NOMO-1 treated with dmso at 0.1 percent for 144 hours (cell line): Measurements from ENCODE around the gene PTPN20.
"Not testable (repeated sequence)": the region's sequence is repeated elsewhere in the genome, so short reads cannot be mapped to it uniquely, and the experiment has no call there.

Experiments used
- DNase-seq: peaks from one replicate; lab custom pipeline; 2025; ENCODE audit not compliant: unreplicated experiment; lab: John Stamatoyannopoulos, UW

The PTPN20 gene

DNA sequence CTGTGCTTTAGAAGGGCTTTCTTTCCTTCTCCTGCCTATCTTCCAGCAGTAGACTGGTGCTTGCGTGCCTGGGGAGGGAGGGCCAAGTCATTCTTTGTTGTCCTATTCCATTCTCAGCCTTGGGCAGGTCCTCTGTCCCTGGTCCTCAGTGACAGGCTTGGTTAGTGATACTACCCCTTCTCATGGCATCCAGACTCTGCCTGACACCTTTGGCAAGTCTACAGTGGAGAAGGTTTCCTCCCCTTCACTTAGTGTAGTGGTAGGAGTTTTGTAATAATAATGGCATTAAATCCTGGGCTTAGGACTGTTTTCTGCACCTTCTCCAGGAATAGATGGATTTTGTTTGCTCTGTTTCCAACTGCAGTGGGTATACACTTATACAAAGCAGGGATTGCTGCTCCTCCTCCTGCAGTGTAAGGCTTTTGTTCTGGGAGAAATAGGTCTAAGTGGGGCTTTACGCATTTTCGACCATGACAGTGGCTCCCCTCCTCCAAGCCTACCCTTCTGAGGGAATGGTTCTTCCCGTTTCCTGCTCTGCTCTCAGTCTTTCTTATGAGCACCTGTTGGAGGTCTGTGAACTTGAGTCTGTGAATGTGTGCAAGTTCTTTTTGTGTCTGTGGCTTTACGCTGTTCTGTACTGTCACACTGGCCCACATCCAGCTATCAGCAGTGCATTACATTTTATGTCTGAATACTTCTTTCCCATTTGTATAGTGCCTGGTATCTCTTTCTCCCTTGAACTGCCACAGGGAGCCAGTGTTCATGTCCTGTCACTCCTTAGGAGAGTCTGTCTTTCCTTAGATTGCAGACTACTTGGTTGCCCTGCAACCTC lies 37.7 kb downstream of the PTPN20 start:
- not testable (repeated sequence) for DNase-seq

- DNase-seq, result not testable (repeated sequence)
Observed at GRCh38 chr10:46952540-46952939, 41.3 kb downstream of the PTPN20 start.

GRCh38 chr10:46960742-46961141 lies 49.5 kb downstream of the PTPN20 start:
- DNase-seq, result not testable (repeated sequence)

DNA sequence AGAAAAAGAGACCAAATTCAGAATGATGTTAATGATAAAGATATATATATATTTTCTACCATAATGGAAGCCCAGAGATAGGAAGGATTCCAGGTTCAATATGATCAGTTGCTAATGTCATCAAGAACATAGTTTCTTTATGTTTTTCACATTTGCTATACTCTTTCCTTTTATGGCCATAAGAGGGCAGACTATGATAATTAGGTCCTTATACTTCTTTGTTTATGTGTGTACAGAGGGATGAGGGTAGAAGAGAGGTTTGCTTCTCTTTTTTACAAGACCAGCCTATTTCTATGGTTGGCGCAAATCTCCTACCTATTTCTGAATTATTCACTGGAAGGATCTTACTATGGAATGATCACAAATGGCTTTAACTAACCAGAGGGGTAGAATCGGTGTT lies 52.1 kb downstream of the PTPN20 start:
- DNase-seq, result not testable (repeated sequence)

- not testable (repeated sequence) for DNase-seq
Observed at GRCh38 chr10:46967013-46967412, 55.8 kb downstream of the PTPN20 start.

GRCh38 chr10:46980223-46980622 lies 69.0 kb downstream of the PTPN20 start:
- DNase-seq, result not testable (repeated sequence)

DNA sequence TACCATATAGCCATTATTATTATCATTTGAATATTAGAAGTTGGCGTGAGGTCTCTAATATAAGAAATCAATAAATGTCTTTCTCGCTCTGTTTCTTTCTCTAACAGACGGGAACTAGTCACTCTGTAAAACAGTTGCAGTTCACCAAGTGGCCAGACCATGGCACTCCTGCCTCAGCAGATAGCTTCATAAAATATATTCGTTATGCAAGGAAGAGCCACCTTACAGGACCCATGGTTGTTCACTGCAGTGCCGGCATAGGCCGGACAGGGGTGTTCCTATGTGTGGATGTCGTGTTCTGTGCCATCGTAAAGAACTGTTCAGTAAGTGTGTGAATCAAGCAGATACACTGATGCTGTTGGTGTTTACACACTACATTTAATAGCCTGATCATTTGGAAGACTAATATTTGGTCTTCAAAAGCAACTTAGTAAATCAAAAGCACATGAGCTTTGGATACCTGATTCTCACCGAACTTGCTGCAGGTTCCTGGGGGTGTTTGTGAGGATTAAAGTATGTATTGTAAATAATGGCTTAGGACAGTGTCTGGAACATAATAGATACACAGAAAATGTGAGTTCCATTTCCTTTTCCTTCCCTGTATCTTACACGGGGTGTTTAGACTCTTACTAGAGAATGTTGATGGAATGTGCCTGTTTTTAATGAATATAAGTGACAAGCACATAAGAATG lies 76.2 kb downstream of the PTPN20 start:
- DNase-seq, result not testable (repeated sequence)

- DNase-seq, result no peak
Observed at GRCh38 chr10:46992803-46993561, 81.8 kb downstream of the PTPN20 start.

GRCh38 chr10:46995234-46995633 lies 84.0 kb downstream of the PTPN20 start:
- DNase-seq, result no peak

DNA sequence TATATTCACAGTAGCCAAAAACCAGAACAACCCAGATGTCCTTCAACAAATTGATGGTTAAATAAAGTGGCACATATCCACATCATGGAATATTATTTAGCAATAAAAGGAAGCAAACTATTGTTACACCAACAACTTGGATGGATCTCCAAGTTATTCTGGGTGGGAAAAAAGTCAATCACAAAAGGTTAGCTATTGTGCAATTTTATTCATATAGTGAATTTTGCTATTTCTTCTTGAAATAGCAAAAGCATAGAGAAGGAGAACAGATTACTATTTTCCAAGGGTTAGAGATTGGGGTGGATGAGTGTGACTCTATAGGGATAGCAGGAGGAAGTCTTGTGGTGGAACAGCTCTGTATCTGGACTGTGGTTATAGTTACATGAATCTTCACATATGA lies 87.0 kb downstream of the PTPN20 start:
- DNase-seq, result no peak

- DNase-seq, result no peak
Observed at GRCh38 chr10:46998595-46998994, 87.4 kb downstream of the PTPN20 start.

GRCh38 chr10:46999217-46999616 lies 88.0 kb downstream of the PTPN20 start:
- no peak for DNase-seq

DNA sequence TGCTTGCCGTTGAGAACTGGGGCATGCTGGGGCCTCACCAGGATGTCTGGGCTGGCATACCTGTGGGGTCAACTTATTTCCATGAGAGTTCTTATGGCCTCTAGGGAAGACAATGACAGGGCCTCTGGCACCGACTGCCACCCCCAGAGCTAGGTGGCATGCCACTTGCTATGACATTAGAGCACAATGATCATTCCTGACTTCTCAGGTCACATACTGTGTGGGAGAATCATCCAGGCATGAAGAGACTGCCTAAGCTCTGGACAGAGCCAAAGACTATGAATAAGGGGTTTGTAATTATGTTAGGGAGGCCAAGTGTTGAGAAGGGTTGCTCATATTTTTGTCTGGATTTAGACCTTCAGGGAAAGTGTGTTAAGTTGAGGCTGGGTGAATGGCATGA lies 97.5 kb downstream of the PTPN20 start:
- no peak for DNase-seq

- DNase-seq, result no peak
Observed at GRCh38 chr10:47009215-47009838, 98.1 kb downstream of the PTPN20 start.

DNA sequence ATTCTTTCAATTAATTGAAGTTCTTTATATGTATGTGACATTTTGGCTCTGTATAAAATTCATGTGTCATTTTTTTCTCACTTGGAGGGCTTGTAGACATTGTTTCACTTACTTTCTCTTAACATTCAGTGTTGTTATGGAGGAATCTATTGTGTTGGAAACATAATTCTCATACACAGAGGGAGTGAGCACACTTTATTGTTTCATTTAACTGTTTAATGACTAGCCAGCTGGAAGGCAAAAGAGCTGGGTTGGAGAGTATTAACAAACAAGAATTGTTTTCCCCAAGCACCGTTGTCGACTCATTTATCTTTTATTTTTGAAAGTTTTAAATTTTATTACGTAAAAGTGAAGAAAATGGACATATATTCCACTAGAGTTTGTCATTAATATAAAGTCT lies 98.8 kb downstream of the PTPN20 start:
- no peak for DNase-seq

- DNase-seq, result no peak
Observed at GRCh38 chr10:47012214-47012613, 101.0 kb downstream of the PTPN20 start.

DNA sequence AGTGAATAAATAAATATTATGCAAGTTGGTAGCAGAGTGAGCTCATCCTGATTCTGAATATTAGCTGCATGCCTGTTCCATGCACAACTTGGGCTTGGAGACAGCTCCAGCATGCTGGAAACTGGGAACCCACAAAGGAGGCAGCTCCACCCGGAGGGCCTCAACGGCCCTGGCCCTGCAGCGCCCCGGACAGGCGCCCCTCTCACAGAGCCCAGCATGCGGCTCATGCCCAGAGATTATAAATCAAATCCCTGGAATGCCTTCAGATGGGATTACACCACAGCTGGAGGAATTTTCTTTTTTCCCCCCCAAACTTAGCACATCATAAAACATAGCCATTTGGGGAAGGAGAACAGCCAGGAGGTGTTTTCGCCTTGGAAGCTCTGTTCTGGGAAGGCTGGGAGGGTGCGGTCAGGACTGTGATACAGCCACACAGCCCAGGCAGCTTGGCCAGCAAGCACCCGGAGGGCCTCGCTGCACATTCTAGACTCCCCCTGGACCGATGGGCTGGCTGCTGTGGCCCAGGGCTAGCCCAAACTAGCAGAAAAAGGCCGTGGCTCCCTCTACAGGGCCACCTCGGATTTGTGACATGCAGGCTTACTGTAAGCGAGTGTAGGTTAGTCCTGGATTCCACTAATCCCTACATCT lies 102.4 kb downstream of the PTPN20 start:
- DNase-seq, result no peak

DNA sequence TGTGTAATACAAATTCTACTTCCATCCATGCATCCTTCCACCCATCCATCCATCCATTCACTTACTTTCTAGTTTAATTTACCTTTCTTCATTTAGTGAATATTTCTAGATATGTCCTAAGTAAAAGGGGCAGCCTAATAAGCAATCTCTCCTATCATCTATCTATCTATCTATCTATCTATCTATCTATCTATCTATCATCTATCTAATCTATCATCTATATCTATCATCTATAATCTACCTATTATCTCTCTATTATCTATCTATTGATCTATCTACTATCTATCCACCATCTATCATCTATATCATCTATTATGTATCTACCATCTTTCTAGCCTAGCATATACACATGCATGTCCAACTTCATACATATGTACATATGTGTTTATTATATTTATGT lies 104.2 kb downstream of the PTPN20 start:
- no peak for DNase-seq

DNA sequence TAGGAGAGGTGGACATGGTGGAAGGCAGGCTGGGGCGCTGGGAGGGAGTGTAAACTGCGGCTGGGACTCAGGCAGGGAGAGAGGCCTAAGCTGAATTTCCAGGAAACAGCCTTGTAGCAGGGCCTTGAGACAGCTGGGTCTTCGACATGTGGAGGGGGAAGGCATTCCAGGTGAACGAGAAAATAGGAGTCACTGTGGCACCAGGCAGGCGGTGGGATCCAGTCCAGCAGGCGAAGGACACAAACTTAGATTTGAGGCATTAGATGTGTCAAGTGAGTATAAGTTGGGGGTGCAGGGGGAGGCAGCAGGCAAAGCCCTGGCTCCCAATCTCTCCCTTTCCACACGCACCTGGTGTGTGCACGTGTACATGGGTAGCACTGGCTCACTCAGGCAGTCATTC lies 105.3 kb downstream of the PTPN20 start:
- no peak for DNase-seq

DNA sequence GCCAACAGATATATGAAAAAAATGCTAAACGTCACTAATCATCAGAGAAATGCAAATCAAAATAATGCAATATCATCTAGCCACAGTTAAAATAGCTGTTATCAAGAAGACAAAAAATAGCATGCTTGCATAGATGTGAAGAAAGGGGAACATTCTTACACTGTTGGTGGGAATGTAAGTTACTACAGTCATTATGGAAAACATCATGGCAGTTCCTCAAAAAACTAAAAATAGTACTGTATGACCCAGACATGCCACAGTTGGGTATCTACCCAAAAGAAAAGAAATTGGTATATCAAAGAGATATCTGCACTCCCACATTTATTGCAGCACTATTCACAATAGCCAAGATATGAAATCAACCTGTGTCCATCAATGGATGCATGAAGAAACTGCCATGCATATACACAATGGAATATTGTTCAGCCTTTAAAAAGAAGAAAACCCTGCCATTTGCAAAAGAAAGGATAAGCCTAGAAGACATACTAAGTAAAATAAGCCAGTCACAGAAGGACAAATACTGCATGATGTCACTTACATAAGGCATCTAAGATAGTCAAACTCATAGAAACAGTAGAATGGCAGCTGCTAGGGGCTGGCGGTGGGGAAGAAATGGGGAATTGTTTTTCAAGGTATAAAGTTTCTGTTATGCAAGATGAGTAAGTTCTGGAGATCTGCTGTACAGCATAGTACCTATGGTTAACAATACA lies 107.0 kb downstream of the PTPN20 start:
- DNase-seq, result no peak
